CD14-positive monocyte (primary cell): ENCODE data around the gene TUBA4A. TPM values are rescaled to one million over a fixed set of nuclear protein-coding genes. Genes with fewer than 3 reads are reported as not detected.

Experiments used
- DNase-seq, 3 donors: peaks; one replicate each; pipeline ENCODE4 v3.0.0-alpha.2; 2011 to 2022
- H2AFZ ChIP-seq: 2 replicates; pipeline ENCODE4 v1.6.0; 2012; ENCODE audit warnings: mild to moderate bottlenecking, low read depth, low read length, inconsistent platforms; ENCODE audit not compliant: insufficient read depth, poor library complexity, severe bottlenecking
- H3K27ac ChIP-seq, 2 donors: 1 replicate in 1 of 2; 2 replicates in 1 of 2; pipeline ENCODE4 v1.5.1; 2012 to 2013; ENCODE audit warnings: low read length in 2 of 2, control low read depth in 1 of 2, inconsistent platforms in 1 of 2, low read depth in 1 of 2, mild to moderate bottlenecking in 1 of 2
- H3K27me3 ChIP-seq, 2 donors: one replicate each; pipeline versions ENCODE4 v1.6.0 to v1.6.1; 2011 to 2013; ENCODE audit warnings: low read length in 2 of 2; ENCODE audit not compliant: control insufficient read depth in 2 of 2, insufficient read depth in 2 of 2
- H3K36me3 ChIP-seq, 2 donors: replicated peaks in 1 of 2; 1 replicate in 1 of 2; 2 replicates in 1 of 2; pipeline versions ENCODE4 v1.5.1 to v1.6.1; 2012 to 2013; ENCODE audit warnings: low read length in 2 of 2, control low read depth in 1 of 2, inconsistent platforms in 1 of 2, mild to moderate bottlenecking in 1 of 2; ENCODE audit not compliant: insufficient read depth in 2 of 2, control insufficient read depth in 1 of 2
- H3K4me1 ChIP-seq, 2 donors: 1 replicate in 1 of 2; 2 replicates in 1 of 2; pipeline versions ENCODE4 v1.5.1 to v1.6.1; 2012 to 2013; ENCODE audit warnings: low read length in 2 of 2, control low read depth in 1 of 2, inconsistent platforms in 1 of 2, mild to moderate bottlenecking in 1 of 2, moderate library complexity in 1 of 2; ENCODE audit not compliant: insufficient read depth in 2 of 2, control insufficient read depth in 1 of 2
- H3K4me2 ChIP-seq: replicated peaks from 2 replicates; pipeline ENCODE3; 2012; ENCODE audit warnings: low read length, moderate library complexity, mild to moderate bottlenecking; ENCODE audit not compliant: poor library complexity, severe bottlenecking; ENCODE audit errors: extremely low read depth
- H3K4me3 ChIP-seq, 3 experiments: fragments of 200-600 bp in 1 of 3; sonication (generic) in 1 of 3; replicated peaks in 1 of 3; 1 replicate in 2 of 3; 2 replicates in 1 of 3; pipeline ENCODE4 v1.5.1; 2011 to 2013; ENCODE audit warnings: low read length in 3 of 3, mild to moderate bottlenecking in 3 of 3, control low read depth in 2 of 3, low read depth in 2 of 3, inconsistent platforms in 1 of 3, moderate library complexity in 1 of 3
- H3K79me2 ChIP-seq: 2 replicates; pipeline ENCODE4 v1.6.0; 2012; ENCODE audit warnings: mild to moderate bottlenecking, control low read depth, inconsistent platforms, low read length, moderate library complexity; ENCODE audit not compliant: insufficient read depth
- H3K9ac ChIP-seq: 2 replicates; pipeline ENCODE4 v1.6.0; 2017; ENCODE audit warnings: low read length, mild to moderate bottlenecking; ENCODE audit not compliant: insufficient read depth, poor library complexity, severe bottlenecking
- H3K9me3 ChIP-seq, 2 donors: replicated peaks in 1 of 2; 1 replicate in 1 of 2; 2 replicates in 1 of 2; pipeline versions ENCODE4 v1.5.1 to v1.6.1; 2012 to 2013; ENCODE audit warnings: low read length in 2 of 2, control low read depth in 1 of 2; ENCODE audit not compliant: control insufficient read depth in 1 of 2, insufficient read depth in 1 of 2
- H4K20me1 ChIP-seq: 2 replicates; pipeline ENCODE4 v1.6.0; 2012; ENCODE audit warnings: mild to moderate bottlenecking, low read length, control low read depth, moderate library complexity; ENCODE audit not compliant: insufficient read depth
- H3K27ac Mint-ChIP-seq, 7 donors: one replicate each; pipeline ENCODE4 v1.8.0; 2020; ENCODE audit warnings: mild to moderate bottlenecking in 7 of 7, mixed read lengths in 7 of 7, moderate library complexity in 6 of 7, inconsistent platforms in 2 of 7
- H3K27me3 Mint-ChIP-seq, 3 donors: one replicate each; pipeline ENCODE4 v1.8.0; 2021 to 2022; ENCODE audit warnings: low read depth in 3 of 3, mild to moderate bottlenecking in 3 of 3, mixed read lengths in 3 of 3, moderate library complexity in 3 of 3, inconsistent platforms in 1 of 3
- H3K36me3 Mint-ChIP-seq, 2 donors: one replicate each; pipeline ENCODE4 v1.8.0; 2020; ENCODE audit warnings: mixed read lengths in 2 of 2, inconsistent platforms in 1 of 2, mild to moderate bottlenecking in 1 of 2
- H3K4me1 Mint-ChIP-seq: one replicate; pipeline ENCODE4 v1.8.0; 2020; ENCODE audit warnings: mild to moderate bottlenecking, mixed read lengths
- H3K4me3 Mint-ChIP-seq, 2 donors: one replicate each; pipeline ENCODE4 v1.8.0; 2020; ENCODE audit warnings: mild to moderate bottlenecking in 2 of 2, mixed read lengths in 2 of 2, moderate library complexity in 1 of 2
- H3K9me3 Mint-ChIP-seq, 7 donors: one replicate each; pipeline ENCODE4 v1.8.0; 2020 to 2022; ENCODE audit warnings: mixed read lengths in 7 of 7, mild to moderate bottlenecking in 6 of 7, moderate library complexity in 6 of 7, inconsistent platforms in 2 of 7
- WGBS: methylation state at CpG from one replicate; pipeline ENCODE4 v1.1.5; 2013; ENCODE audit warnings: missing lambda C conversion rate; ENCODE audit not compliant: insufficient coverage; 5-methylcytosine and 5-hydroxymethylcytosine counted together
- intact Hi-C, 2 donors: fragments of 100-400 bp; cut with micrococcal nuclease; formaldehyde crosslinking; loops; one replicate each; pipeline versions ENCODE4 v1.15.0 to v1.15.1; 2023
- polyA plus RNA-seq, 3 donors: library from polyadenylated mRNA; depleted of rRNA in 1 of 3; unstranded in 2 of 3; stranded (reverse) in 1 of 3; fragments of 300-500 nt in 2 of 3; fragments of >200 nt in 1 of 3; fragmentation: Illumina TruSeq in 2 of 3; gene quantifications; 1 replicate in 2 of 3; 2 replicates in 1 of 3; pipeline ENCODE4 v1.2.3, GENCODE V29; 2012 to 2021
- TF ChIP-seq, protein P1 (sequence below): fragments of 200-600 bp; IDR thresholded peaks from one replicate; pipeline ENCODE4 v1.8.0; 2022; ENCODE audit warnings: antibody characterized with exemption, mild to moderate bottlenecking

The TUBA4A gene
- polyA plus RNA-seq, 3 donors, result 72.7 to 452 (median 81.9) TPM

GRCh38 chr2:219300022-219300421 lies 46.3 kb upstream of the TUBA4A start:
- peaks cover 4% of the 10 kb centered on the region for H3K4me1 Mint-ChIP-seq
- no peaks in the 10 kb centered on the region for H3K79me2 ChIP-seq
- no peak for DNase-seq
- H3K4me1 ChIP-seq, result peaks cover 2 to 3% of the 10 kb centered on the region in 2 donors
- H3K4me3 ChIP-seq, result no peak overlapping the region
- H3K27me3 Mint-ChIP-seq, result peaks cover 43 to 69% (median 59%) of the 10 kb centered on the region in 3 donors
- H3K4me3 Mint-ChIP-seq, result peak overlapping the region in 1 of 2 donors; percentile 49
- WGBS, result 85% methylated on average over 4 of the region's 5 CpGs
- no peak overlapping the region for H3K27ac Mint-ChIP-seq
- no peak overlapping the region for H2AFZ ChIP-seq
- no peaks in the 10 kb centered on the region for H4K20me1 ChIP-seq
- TF ChIP-seq, protein P1, sequence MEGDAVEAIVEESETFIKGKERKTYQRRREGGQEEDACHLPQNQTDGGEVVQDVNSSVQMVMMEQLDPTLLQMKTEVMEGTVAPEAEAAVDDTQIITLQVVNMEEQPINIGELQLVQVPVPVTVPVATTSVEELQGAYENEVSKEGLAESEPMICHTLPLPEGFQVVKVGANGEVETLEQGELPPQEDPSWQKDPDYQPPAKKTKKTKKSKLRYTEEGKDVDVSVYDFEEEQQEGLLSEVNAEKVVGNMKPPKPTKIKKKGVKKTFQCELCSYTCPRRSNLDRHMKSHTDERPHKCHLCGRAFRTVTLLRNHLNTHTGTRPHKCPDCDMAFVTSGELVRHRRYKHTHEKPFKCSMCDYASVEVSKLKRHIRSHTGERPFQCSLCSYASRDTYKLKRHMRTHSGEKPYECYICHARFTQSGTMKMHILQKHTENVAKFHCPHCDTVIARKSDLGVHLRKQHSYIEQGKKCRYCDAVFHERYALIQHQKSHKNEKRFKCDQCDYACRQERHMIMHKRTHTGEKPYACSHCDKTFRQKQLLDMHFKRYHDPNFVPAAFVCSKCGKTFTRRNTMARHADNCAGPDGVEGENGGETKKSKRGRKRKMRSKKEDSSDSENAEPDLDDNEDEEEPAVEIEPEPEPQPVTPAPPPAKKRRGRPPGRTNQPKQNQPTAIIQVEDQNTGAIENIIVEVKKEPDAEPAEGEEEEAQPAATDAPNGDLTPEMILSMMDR, result no peak
- no peaks in the 10 kb centered on the region for H3K36me3 Mint-ChIP-seq
- H3K27me3 ChIP-seq, result peaks cover 0 to 26% of the 10 kb centered on the region in 2 donors
- no peak overlapping the region for H3K4me2 ChIP-seq
- H3K36me3 ChIP-seq, result no peaks in the 10 kb centered on the region
- H3K9me3 Mint-ChIP-seq, result peaks cover 0 to 6% (median 1%) of the 10 kb centered on the region in 7 donors
- no peaks in the 10 kb centered on the region for H3K9me3 ChIP-seq
- H3K27ac ChIP-seq, result no peak overlapping the region
- intact Hi-C loops, result loop anchor here in 1 of 2 donors (10.0 kb wide), 1 partner anchor 245 kb away; no protein-coding TSS in a partner anchor
- H3K9ac ChIP-seq, result no peak overlapping the region

DNA sequence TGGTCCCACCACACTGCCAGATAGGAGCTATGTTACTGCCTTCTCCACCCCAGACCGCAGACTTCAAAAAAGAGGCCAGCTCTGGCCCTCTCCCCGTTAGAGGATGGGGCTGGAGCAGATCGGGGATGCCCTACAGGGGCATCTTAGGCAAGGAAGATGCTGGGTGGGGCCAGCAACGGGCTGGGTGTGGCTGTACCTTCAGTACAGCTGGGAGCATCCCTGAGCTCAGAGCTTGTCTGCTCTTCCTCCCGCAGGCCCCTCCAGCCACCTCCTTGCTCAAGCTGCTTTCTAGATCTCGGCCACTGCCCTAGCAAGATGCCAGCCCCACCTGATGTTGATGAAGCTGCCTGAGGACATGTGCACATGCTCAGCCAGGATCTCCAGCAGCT lies 45.6 kb upstream of the TUBA4A start:
- no peaks in the 10 kb centered on the region for H4K20me1 ChIP-seq
- H3K4me3 ChIP-seq, result no peak overlapping the region
- TF ChIP-seq, protein P1, result no peak
- DNase-seq, result peak in 1 of 3 donors; percentile 3
- H3K4me1 ChIP-seq, result peaks cover 6 to 9% of the 10 kb centered on the region in 2 donors
- intact Hi-C loops, result loop anchor here (5.0 kb wide), 4 partner anchors 72 to 137 kb away; partner anchors contain the start of genes NHEJ1 (in 2 of the 2), ANKZF1 (in 1 of the 2), ATG9A (in 1 of the 2) and CNPPD1 (in 1 of the 2)
- no peak overlapping the region for H3K9ac ChIP-seq
- Mint-ChIP-seq H3K27me3 (peaks cover 39 to 70% (median 59%) of the 10 kb centered on the region in 3 donors), H3K27ac (no peak overlapping the region), H3K4me3 (peak overlapping the region in 1 of 2 donors; percentile 59), H3K9me3 (peaks cover 0 to 5% (median 1%) of the 10 kb centered on the region in 7 donors), H3K4me1 (peaks cover 6% of the 10 kb centered on the region), H3K36me3 (no peaks in the 10 kb centered on the region)
- no peaks in the 10 kb centered on the region for H3K36me3 ChIP-seq
- peaks cover 0 to 26% of the 10 kb centered on the region in 2 donors for H3K27me3 ChIP-seq
- no peak overlapping the region for H2AFZ ChIP-seq
- no peak overlapping the region for H3K4me2 ChIP-seq
- no peaks in the 10 kb centered on the region for H3K79me2 ChIP-seq
- no peak overlapping the region for H3K27ac ChIP-seq
- 75% methylated on average over 6 of the region's 6 CpGs for WGBS
- H3K9me3 ChIP-seq, result no peaks in the 10 kb centered on the region
